Mesenchymal stem cell (in vitro differentiated cells and primary cell): ENCODE data around the gene MC1R.

Experiments used
- DNase-seq: peaks from one replicate; pipeline ENCODE4 v3.0.0-alpha.2; 2013
- H2AFZ ChIP-seq: one replicate; pipeline ENCODE4 v1.6.1; 2013; ENCODE audit warnings: low read depth, mild to moderate bottlenecking, control low read depth, inconsistent platforms, low read length, moderate library complexity
- H2AK5ac ChIP-seq: 2 replicates; pipeline ENCODE4 v1.6.1; 2013; ENCODE audit warnings: low read length, moderate library complexity, mild to moderate bottlenecking, inconsistent platforms; ENCODE audit not compliant: severe bottlenecking
- H2BK120ac ChIP-seq: one replicate; pipeline ENCODE4 v1.6.1; 2013; ENCODE audit warnings: low read depth, mild to moderate bottlenecking, inconsistent platforms, low read length, moderate library complexity
- H2BK12ac ChIP-seq, 2 experiments: one replicate each; pipeline ENCODE4 v1.6.1; 2013; ENCODE audit warnings: inconsistent platforms in 2 of 2, low read length in 2 of 2, mild to moderate bottlenecking in 2 of 2, moderate library complexity in 2 of 2, control low read depth in 1 of 2
- H2BK15ac ChIP-seq: one replicate; pipeline ENCODE4 v1.6.1; 2013; ENCODE audit warnings: mild to moderate bottlenecking, low read depth, inconsistent platforms; ENCODE audit not compliant: poor library complexity, severe bottlenecking
- H2BK5ac ChIP-seq: 2 replicates; pipeline ENCODE4 v1.6.1; 2013; ENCODE audit warnings: low read depth, mild to moderate bottlenecking, low read length, control low read depth, inconsistent platforms; ENCODE audit not compliant: poor library complexity, severe bottlenecking
- H3K14ac ChIP-seq, 2 experiments: one replicate each; pipeline ENCODE4 v1.6.1; 2013; ENCODE audit warnings: inconsistent platforms in 2 of 2, low read length in 2 of 2, control low read depth in 1 of 2, mild to moderate bottlenecking in 1 of 2, moderate library complexity in 1 of 2
- H3K18ac ChIP-seq, 2 experiments: one replicate each; pipeline ENCODE4 v1.6.1; 2013; ENCODE audit warnings: inconsistent platforms in 2 of 2, low read length in 2 of 2, control low read depth in 1 of 2, low read depth in 1 of 2, mild to moderate bottlenecking in 1 of 2
- H3K23ac ChIP-seq, 2 experiments: one replicate each; pipeline ENCODE4 v1.6.1; 2013; ENCODE audit warnings: inconsistent platforms in 2 of 2, low read length in 2 of 2, mild to moderate bottlenecking in 2 of 2, moderate library complexity in 2 of 2, control low read depth in 1 of 2
- H3K27ac ChIP-seq: 2 replicates; pipeline ENCODE4 v1.5.1; 2013; ENCODE audit warnings: mild to moderate bottlenecking, moderate library complexity, low read length, control low read depth, inconsistent platforms; ENCODE audit not compliant: poor library complexity, severe bottlenecking
- H3K27me3 ChIP-seq, 2 experiments: 2 replicates each; pipeline versions ENCODE4 v1.6.1 to v1.7.0; 2013; ENCODE audit warnings: low read length in 2 of 2, mild to moderate bottlenecking in 2 of 2, moderate library complexity in 2 of 2, control low read depth in 1 of 2, inconsistent platforms in 1 of 2; ENCODE audit not compliant: control insufficient read depth in 1 of 2, insufficient read depth in 1 of 2
- H3K36me3 ChIP-seq, 2 experiments: 2 replicates each; pipeline versions ENCODE4 v1.6.1 to v1.7.0; 2013; ENCODE audit warnings: low read length in 2 of 2, control low read depth in 1 of 2, inconsistent platforms in 1 of 2, low read depth in 1 of 2, mild to moderate bottlenecking in 1 of 2; ENCODE audit not compliant: insufficient read depth in 2 of 2, control insufficient read depth in 1 of 2
- H3K4ac ChIP-seq, 2 experiments: one replicate each; pipeline ENCODE4 v1.6.1; 2013; ENCODE audit warnings: inconsistent platforms in 2 of 2, low read length in 2 of 2, mild to moderate bottlenecking in 2 of 2, moderate library complexity in 2 of 2, control low read depth in 1 of 2, low read depth in 1 of 2
- H3K4me1 ChIP-seq: 2 replicates; pipeline ENCODE4 v1.6.1; 2013; ENCODE audit warnings: low read depth, low read length, control low read depth; ENCODE audit not compliant: control insufficient read depth, insufficient read depth
- H3K4me2 ChIP-seq: 2 replicates; pipeline ENCODE4 v1.6.1; 2013; ENCODE audit warnings: low read length, mild to moderate bottlenecking, inconsistent platforms; ENCODE audit not compliant: poor library complexity, severe bottlenecking
- H3K4me3 ChIP-seq, 2 experiments: 2 replicates each; pipeline versions ENCODE4 v1.5.1 to v1.7.0; 2013; ENCODE audit warnings: low read length in 2 of 2, mild to moderate bottlenecking in 2 of 2, control low read depth in 1 of 2, low read depth in 1 of 2; ENCODE audit not compliant: insufficient read depth in 1 of 2
- H3K79me1 ChIP-seq: replicated peaks from 2 replicates; pipeline ENCODE4 v1.6.1; 2013; ENCODE audit warnings: mild to moderate bottlenecking, control low read depth, low read length, inconsistent platforms; ENCODE audit not compliant: poor library complexity, severe bottlenecking
- H3K9ac ChIP-seq: 2 replicates; pipeline ENCODE4 v1.7.0; 2013; ENCODE audit warnings: mild to moderate bottlenecking, low read length, moderate library complexity
- H3K9me3 ChIP-seq: 2 replicates; pipeline ENCODE4 v1.7.0; 2013; ENCODE audit warnings: mild to moderate bottlenecking, low read length; ENCODE audit not compliant: control insufficient read depth
- H4K8ac ChIP-seq: one replicate; pipeline ENCODE4 v1.6.1; 2013; ENCODE audit warnings: inconsistent platforms, mild to moderate bottlenecking, low read length, moderate library complexity
- H4K91ac ChIP-seq: one replicate; pipeline ENCODE4 v1.6.1; 2013; ENCODE audit warnings: mild to moderate bottlenecking, low read length, inconsistent platforms
- WGBS: methylation state at CpG from one replicate; pipeline ENCODE4 v1.1.7; 2013; ENCODE audit warnings: mixed read lengths; 5-methylcytosine and 5-hydroxymethylcytosine counted together

MC1R gene

GRCh38 chr16:89892635-89893034 lies 26.0 kb upstream of the MC1R start:
- 98% methylated on average over 8 of the region's 9 CpGs for WGBS
- Histone ChIP-seq H2BK15ac (no peak overlapping the region), H3K36me3 (peaks cover 88 to 94% of the 10 kb centered on the region in 2 experiments), H3K4ac (no peak overlapping the region), H2BK5ac (no peak overlapping the region), H2BK12ac (no peak overlapping the region), H3K14ac (no peak overlapping the region), H2AK5ac (no peak overlapping the region), H3K9me3 (no peaks in the 10 kb centered on the region), H3K4me1 (no peaks in the 10 kb centered on the region), H4K8ac (no peak overlapping the region), H2BK120ac (no peak overlapping the region), H4K91ac (no peak overlapping the region), H3K4me2 (no peak overlapping the region), H3K9ac (no peak overlapping the region), H2AFZ (no peak overlapping the region), H3K27me3 (no peaks in the 10 kb centered on the region), H3K18ac (no peak overlapping the region), H3K79me1 (peaks cover 55% of the 10 kb centered on the region), H3K27ac (no peak overlapping the region), H3K23ac (no peak overlapping the region), H3K4me3 (no peak overlapping the region)
- no peak for DNase-seq

DNA sequence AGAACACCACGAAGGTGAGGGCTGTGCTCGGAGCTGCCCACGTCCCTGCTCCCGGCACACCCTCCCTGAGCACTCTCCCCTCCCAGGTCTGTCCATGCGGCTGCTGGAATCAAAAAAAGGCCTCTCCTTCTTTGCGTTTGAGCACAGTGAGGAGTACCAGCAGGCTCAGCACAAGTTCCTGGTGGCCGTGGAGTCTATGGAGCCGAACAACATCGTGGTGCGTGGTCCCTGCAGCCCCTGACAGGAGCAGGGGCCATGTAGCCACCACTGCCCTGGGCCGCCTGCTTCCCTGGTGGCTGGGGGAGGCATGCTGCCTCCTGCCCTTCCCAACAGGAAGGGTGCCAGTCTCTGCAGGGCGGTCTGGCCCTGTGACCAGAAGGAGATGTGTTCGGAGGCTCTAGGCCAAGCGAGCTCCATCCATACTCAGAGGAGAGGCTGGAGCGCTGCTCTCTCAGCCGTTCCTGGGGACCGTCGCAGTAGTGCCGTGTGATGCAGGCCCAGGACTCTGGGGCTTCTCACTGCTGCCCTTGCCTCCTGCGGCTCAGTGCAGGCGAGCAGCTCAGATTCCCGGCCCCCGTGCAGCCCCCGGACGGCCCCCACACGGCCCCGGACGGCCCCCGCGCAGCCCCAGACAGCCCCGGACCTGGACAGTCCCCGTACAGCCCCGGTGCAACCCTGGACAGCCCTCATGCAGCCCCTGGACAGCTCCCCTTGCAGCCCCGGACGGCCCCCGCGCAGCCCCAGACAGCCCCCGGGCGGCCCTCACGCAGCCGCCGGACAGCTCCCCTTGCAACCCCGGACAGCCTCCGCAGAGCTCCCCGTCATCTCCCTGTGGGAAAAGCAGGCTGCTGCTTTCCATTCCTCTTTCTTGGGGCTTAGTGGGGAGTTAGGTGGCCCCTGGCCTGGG lies 24.8 kb upstream of the MC1R start:
- H3K14ac ChIP-seq, result no peak overlapping the region
- H3K79me1 ChIP-seq, result peaks cover 57% of the 10 kb centered on the region
- H3K4me3 ChIP-seq, result no peak overlapping the region
- H2BK15ac ChIP-seq, result no peak overlapping the region
- peaks cover 91 to 93% of the 10 kb centered on the region in 2 experiments for H3K36me3 ChIP-seq
- no peak overlapping the region for H2BK5ac ChIP-seq
- no peak overlapping the region for H4K8ac ChIP-seq
- H2BK12ac ChIP-seq, result no peak overlapping the region
- no peak overlapping the region for H3K18ac ChIP-seq
- no peak overlapping the region for H3K4me2 ChIP-seq
- 97% methylated on average over 45 of the region's 45 CpGs for WGBS
- no peak overlapping the region for H2AFZ ChIP-seq
- no peak overlapping the region for H2AK5ac ChIP-seq
- H3K4me1 ChIP-seq, result no peaks in the 10 kb centered on the region
- no peak overlapping the region for H4K91ac ChIP-seq
- no peak overlapping the region for H3K27ac ChIP-seq
- no peak overlapping the region for H3K4ac ChIP-seq
- no peaks in the 10 kb centered on the region for H3K27me3 ChIP-seq
- H3K23ac ChIP-seq, result no peak overlapping the region
- no peak overlapping the region for H2BK120ac ChIP-seq
- DNase-seq, result no peak
- H3K9me3 ChIP-seq, result no peaks in the 10 kb centered on the region
- no peak overlapping the region for H3K9ac ChIP-seq

DNA sequence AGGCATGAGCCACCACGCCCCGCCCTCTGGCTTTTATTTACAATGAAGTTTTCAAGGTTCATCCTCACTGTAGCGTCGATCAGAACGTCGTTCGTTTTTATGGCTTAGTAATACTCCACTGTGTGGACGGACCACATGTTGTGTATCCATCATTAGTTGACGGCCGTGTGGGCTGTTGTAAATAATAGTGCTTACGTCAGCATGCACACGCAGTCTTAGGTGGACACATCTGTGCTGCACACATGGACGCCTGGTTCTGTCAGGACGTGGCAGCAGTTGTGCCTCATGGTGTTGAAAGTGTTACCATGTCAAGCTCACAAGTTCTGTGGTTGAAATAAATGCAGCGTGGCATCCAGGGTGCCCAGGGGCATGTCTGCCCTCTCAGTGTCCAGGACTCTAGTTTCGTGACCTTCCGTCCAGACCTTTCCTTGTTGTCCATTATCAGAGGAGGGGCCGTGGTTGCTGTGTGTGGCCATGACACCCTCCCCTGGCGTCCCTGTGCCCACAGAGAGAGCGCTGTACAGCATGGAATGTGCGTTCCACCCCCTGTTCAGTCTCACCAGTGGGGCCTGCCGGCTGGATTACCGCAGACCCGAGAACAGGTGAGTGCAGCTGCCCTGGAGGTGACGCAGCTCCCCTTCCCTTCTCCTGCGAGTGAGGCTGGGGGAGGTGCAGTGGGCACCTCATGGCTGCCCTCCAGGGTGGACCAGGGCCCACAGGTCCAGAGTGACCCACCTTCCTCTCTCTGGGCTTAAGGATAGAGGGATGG lies 23.0 kb upstream of the MC1R start:
- no peak overlapping the region for H2AFZ ChIP-seq
- no peak for DNase-seq
- peaks cover 60% of the 10 kb centered on the region for H3K79me1 ChIP-seq
- no peak overlapping the region for H3K23ac ChIP-seq
- no peak overlapping the region for H2BK12ac ChIP-seq
- H2BK5ac ChIP-seq, result no peak overlapping the region
- H4K91ac ChIP-seq, result peak overlapping the region; percentile 25
- H2AK5ac ChIP-seq, result no peak overlapping the region
- no peak overlapping the region for H3K9ac ChIP-seq
- no peaks in the 10 kb centered on the region for H3K4me1 ChIP-seq
- H3K18ac ChIP-seq, result peak overlapping the region in 1 of 2 experiments; percentile 18
- no peak overlapping the region for H2BK120ac ChIP-seq
- no peak overlapping the region for H3K27ac ChIP-seq
- WGBS, result 97% methylated on average over 26 of the region's 26 CpGs
- no peak overlapping the region for H3K4me2 ChIP-seq
- H3K27me3 ChIP-seq, result no peaks in the 10 kb centered on the region
- no peak overlapping the region for H3K14ac ChIP-seq
- no peak overlapping the region for H3K4ac ChIP-seq
- peaks cover 95% of the 10 kb centered on the region in 2 experiments for H3K36me3 ChIP-seq
- H2BK15ac ChIP-seq, result no peak overlapping the region
- no peaks in the 10 kb centered on the region for H3K9me3 ChIP-seq
- H4K8ac ChIP-seq, result peak overlapping the region; percentile 48
- peak overlapping the region in 1 of 2 experiments; percentile 19 for H3K4me3 ChIP-seq

- Histone ChIP-seq H2AFZ (no peak overlapping the region), H2BK15ac (no peak overlapping the region), H3K9me3 (no peaks in the 10 kb centered on the region), H3K27ac (no peak overlapping the region), H4K91ac (no peak overlapping the region), H3K18ac (no peak overlapping the region), H3K4me1 (no peaks in the 10 kb centered on the region), H4K8ac (no peak overlapping the region), H2BK12ac (no peak overlapping the region), H3K27me3 (no peaks in the 10 kb centered on the region), H3K4ac (no peak overlapping the region), H2AK5ac (no peak overlapping the region), H3K79me1 (peaks cover 52% of the 10 kb centered on the region), H3K4me2 (no peak overlapping the region), H2BK120ac (no peak overlapping the region), H2BK5ac (no peak overlapping the region), H3K36me3 (peaks cover 86 to 87% of the 10 kb centered on the region in 2 experiments), H3K14ac (no peak overlapping the region), H3K9ac (no peak overlapping the region), H3K4me3 (no peak overlapping the region), H3K23ac (no peak overlapping the region)
- 94% methylated on average over 9 of the region's 11 CpGs for WGBS
- no peak for DNase-seq
Measured at GRCh38 chr16:89897204-89897603, 21.5 kb upstream of the MC1R start.
